SK-N-SH (cell line): ENCODE results near the gene NISCH. TPM values are rescaled to one million over a fixed set of nuclear protein-coding genes. Genes with fewer than 3 reads are reported as not detected.

Source experiments
- CTCF ChIA-PET: fragments of 300-600, 350-600 bp; formaldehyde crosslinking; extraction: SDS; loops from one replicate; lab custom pipeline; 2021; lab: Yijun Ruan, JAX
- POLR2A ChIA-PET: fragments of 350-600 bp; sonication (Branson Sonifier 250); formaldehyde crosslinking; extraction: SDS; loops from one replicate; lab custom pipeline; 2020; ENCODE audit warnings: antibody characterized with exemption, inconsistent platforms; lab: Yijun Ruan, JAX
- DNase-seq: peaks from one replicate; pipeline ENCODE4 v3.0.0; 2012
- H2AFZ ChIP-seq: fragments of 200-600 bp; sonication (generic); 2 replicates; pipeline ENCODE4 v1.8.1; 2016; ENCODE audit warnings: antibody characterized with exemption, mild to moderate bottlenecking, low read depth
- H3F3A ChIP-seq: fragments of 200-600 bp; sonication (generic); replicated peaks from 2 replicates; pipeline ENCODE3; 2016; ENCODE audit warnings: antibody characterized with exemption, mild to moderate bottlenecking; ENCODE audit not compliant: insufficient read depth
- H3K27ac ChIP-seq, 2 experiments: fragments of 200-500 bp in 1 of 2; fragments of 200-600 bp in 1 of 2; sonication (Bioruptor generic) in 1 of 2; sonication (generic), shearing (Covaris generic) in 1 of 2; 2 replicates each; pipeline versions ENCODE4 v1.5.1 to v1.6.1; 2014 to 2016; ENCODE audit warnings: low read depth in 2 of 2, inconsistent platforms in 1 of 2, low read length in 1 of 2, mild to moderate bottlenecking in 1 of 2, mixed read lengths in 1 of 2
- H3K27me3 ChIP-seq: fragments of 200-600 bp; sonication (generic), shearing (Covaris generic); 2 replicates; pipeline ENCODE4 v1.6.1; 2016; ENCODE audit warnings: mixed run types; ENCODE audit not compliant: insufficient read depth
- H3K36me3 ChIP-seq, 2 experiments: fragments of 200-500 bp in 1 of 2; fragments of 200-600 bp in 1 of 2; sonication (Bioruptor generic) in 1 of 2; sonication (generic) in 1 of 2; replicated peaks in 1 of 2; 2 replicates each; pipeline versions ENCODE3 to v1.5.1; 2014 to 2016; ENCODE audit warnings: low read length in 1 of 2, mild to moderate bottlenecking in 1 of 2; ENCODE audit not compliant: insufficient read depth in 2 of 2, control insufficient read depth in 1 of 2
- H3K4me1 ChIP-seq, 2 experiments: fragments of 200-500 bp in 1 of 2; fragments of 200-600 bp in 1 of 2; sonication (Bioruptor generic) in 1 of 2; sonication (generic), shearing (Covaris generic) in 1 of 2; 2 replicates each; pipeline versions ENCODE4 v1.5.1 to v1.6.1; 2014 to 2016; ENCODE audit warnings: low read depth in 1 of 2, low read length in 1 of 2, mixed run types in 1 of 2; ENCODE audit not compliant: insufficient read depth in 2 of 2, control insufficient read depth in 1 of 2
- H3K4me2 ChIP-seq: fragments of 200-600 bp; sonication (generic), shearing (Covaris generic); 2 replicates; pipeline ENCODE4 v1.6.1; 2017; ENCODE audit warnings: mixed run types
- H3K4me3 ChIP-seq, 2 experiments: fragments of 200-500 bp in 1 of 2; fragments of 200-600 bp in 1 of 2; sonication (Bioruptor generic) in 1 of 2; sonication (generic), shearing (Covaris generic) in 1 of 2; 2 replicates each; pipeline versions ENCODE4 v1.5.1 to v1.8.1; 2014 to 2016; ENCODE audit warnings: low read depth in 2 of 2, inconsistent platforms in 1 of 2, low read length in 1 of 2, mild to moderate bottlenecking in 1 of 2, mixed read lengths in 1 of 2, moderate library complexity in 1 of 2
- H3K79me2 ChIP-seq: fragments of 200-600 bp; sonication (generic); 2 replicates; pipeline ENCODE4 v1.8.1; 2017; ENCODE audit warnings: mild to moderate bottlenecking; ENCODE audit not compliant: insufficient read depth
- H3K9ac ChIP-seq: fragments of 200-600 bp; sonication (generic); 2 replicates; pipeline ENCODE4 v1.6.1; 2017; ENCODE audit warnings: mixed run types
- H3K9me2 ChIP-seq: fragments of 200-600 bp; sonication (generic); 2 replicates; pipeline ENCODE4 v1.6.1; 2017; ENCODE audit warnings: mixed run types
- H3K9me3 ChIP-seq: fragments of 200-600 bp; sonication (generic); 2 replicates; pipeline ENCODE4 v1.6.1; 2017; ENCODE audit warnings: mixed run types, mild to moderate bottlenecking, moderate library complexity
- H4K20me1 ChIP-seq: fragments of 200-600 bp; sonication (generic); 2 replicates; pipeline ENCODE4 v1.6.1; 2017; ENCODE audit warnings: mild to moderate bottlenecking, mixed run types; ENCODE audit not compliant: insufficient read depth
- ELF1 ChIP-seq: IDR thresholded peaks from 2 replicates; pipeline ENCODE4 v1.4.0; 2012
- IRF3 ChIP-seq: fragments of 150-350 bp; IDR thresholded peaks from 2 replicates; pipeline ENCODE4 v1.6.1; 2016; ENCODE audit warnings: mild to moderate bottlenecking, low read depth, low read length
- NRF1 ChIP-seq: IDR thresholded peaks from 2 replicates; pipeline ENCODE4 v1.6.1; 2012; ENCODE audit warnings: low read depth, mild to moderate bottlenecking, low read length
- PBX3 ChIP-seq: IDR thresholded peaks from 2 replicates; pipeline ENCODE4; 2012
- POLR2AphosphoS5 ChIP-seq: IDR thresholded peaks from 2 replicates; pipeline ENCODE4 v1.6.1; 2012; ENCODE audit warnings: low read depth, low read length
- REST ChIP-seq: IDR thresholded peaks from 2 replicates; pipeline ENCODE4 v1.6.1; 2012; ENCODE audit warnings: mild to moderate bottlenecking, low read depth, low read length, moderate library complexity
- RXRA ChIP-seq: IDR thresholded peaks from 2 replicates; pipeline ENCODE4 v1.4.0; 2012; ENCODE audit warnings: low read depth, mild to moderate bottlenecking, borderline replicate concordance
- SMC3 ChIP-seq: IDR thresholded peaks from 2 replicates; pipeline ENCODE4 v1.6.1; 2012; ENCODE audit warnings: low read depth, low read length, improper control_type of control experiment
- TAF1 ChIP-seq: IDR thresholded peaks from 2 replicates; pipeline ENCODE4 v1.6.1; 2012; ENCODE audit warnings: low read depth, mild to moderate bottlenecking, low read length, moderate library complexity, borderline replicate concordance
- USF2 ChIP-seq: fragments of 150-350 bp; IDR thresholded peaks from 2 replicates; pipeline ENCODE4 v1.6.1; 2017; ENCODE audit warnings: antibody characterized with exemption, low read length, low read depth, borderline replicate concordance
- ZBTB33 ChIP-seq: IDR thresholded peaks from 2 replicates; pipeline ENCODE4 v1.4.0; 2012; ENCODE audit warnings: low read depth, borderline replicate concordance
- WGBS: methylation state at CpG from one replicate; pipeline ENCODE4 v1.1.6; 2017; ENCODE audit warnings: low lambda C conversion rate; 5-methylcytosine and 5-hydroxymethylcytosine counted together
- polyA plus RNA-seq, 3 experiments: library from polyadenylated mRNA; depleted of rRNA; stranded (reverse); fragments of >200 nt; gene quantifications; 2 replicates each; pipeline ENCODE4 v1.2.3, GENCODE V29; 2012

Gene NISCH
- polyA plus RNA-seq, 1 of the 3 experiments (the other 2 are of a cell fraction), result 77.5 TPM

- no peak for TF ChIP-seq USF2
- no peak for TF ChIP-seq ELF1
- no peak for TF ChIP-seq SMC3
Measured at GRCh38 chr3:52463416-52463815, 8.0 kb downstream of the NISCH start (continued).

GRCh38 chr3:52468336-52468735 lies 12.9 kb downstream of the NISCH start:
- Histone ChIP-seq H3K4me2 (no peak overlapping the region), H2AFZ (no peak overlapping the region), H3K9me3 (no peaks in the 10 kb centered on the region), H3K4me3 (no peak overlapping the region), H3K36me3 (peaks cover 27 to 34% of the 10 kb centered on the region in 2 experiments), H3K27me3 (no peaks in the 10 kb centered on the region), H3F3A (peaks cover 14% of the 10 kb centered on the region), H3K9ac (no peak overlapping the region), H3K79me2 (peaks cover 75% of the 10 kb centered on the region), H3K9me2 (no peaks in the 10 kb centered on the region), H4K20me1 (peaks cover 37% of the 10 kb centered on the region; the same call in 1 of the 2 replicates), H3K4me1 (peaks cover 3 to 4% of the 10 kb centered on the region in 2 experiments; a peak in 2 of 4 replicates), H3K27ac (no peak overlapping the region)
- CTCF ChIA-PET, result interaction anchor here (0.6 to 8.0 kb wide), 4 partner anchors 10 to 648 kb away, joined by 3 to 53 read pairs (median 4); no protein-coding TSS in a partner anchor
- WGBS, result 87% methylated on average over 9 of the region's 9 CpGs
- POLR2A ChIA-PET, result interaction anchor here (1.1 kb wide), 1 partner anchor 20 kb away, joined by 3 read pairs; no protein-coding TSS in a partner anchor
- DNase-seq, result no peak
- no peak for TF ChIP-seq ZBTB33
- TF ChIP-seq NRF1, result no peak
- TF ChIP-seq PBX3, result no peak
- TF ChIP-seq REST, result no peak
- TF ChIP-seq ELF1, result no peak
- no peak for TF ChIP-seq RXRA
- TF ChIP-seq IRF3, result no peak
- no peak for TF ChIP-seq TAF1
- TF ChIP-seq POLR2AphosphoS5, result no peak
